ENCODE results near the gene SLC35F3. TPM values are rescaled to one million over a fixed set of nuclear protein-coding genes. Genes with fewer than 3 reads are reported as not detected.

SLC35F3 gene
- total and polyA plus RNA-seq, 9 donors: 0.21 to 0.64 (median 0.31) TPM

DNA sequence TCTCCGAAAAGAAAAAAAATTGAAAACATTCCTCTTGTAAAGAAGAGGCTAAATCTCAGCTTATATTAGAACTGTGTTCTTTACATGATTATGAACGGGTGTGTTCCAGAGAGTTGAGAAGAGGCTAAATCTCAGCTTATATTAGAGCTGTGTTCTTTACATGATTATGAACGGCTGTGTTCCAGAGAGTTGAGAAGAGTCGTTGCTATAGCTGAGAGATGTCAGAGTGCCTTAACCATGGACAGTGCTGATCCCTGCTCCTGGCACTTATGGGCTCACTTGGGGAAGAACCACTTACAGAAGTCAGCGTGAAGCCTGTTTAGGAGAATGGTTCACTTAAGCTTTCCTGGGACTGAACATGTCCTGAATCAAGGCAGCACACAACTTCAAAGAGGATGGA is 35.0 kb downstream of the SLC35F3 start:
- Histone ChIP-seq H3K36me3 (ENCODE audit: control insufficient read depth, insufficient read depth, low read length) (no peaks in the 10 kb centered on the region), H3K27ac (ENCODE audit: low read length) (no peak overlapping the region), H3K4me3 (ENCODE audit: low read length) (no peak overlapping the region), H3K9me3 (replicated peaks; ENCODE audit: control insufficient read depth, low read depth, low read length) (no peaks in the 10 kb centered on the region), H3K27me3 (ENCODE audit: control insufficient read depth, insufficient read depth, low read length) (no peaks in the 10 kb centered on the region), H3K4me1 (ENCODE audit: control insufficient read depth, insufficient read depth, low read length) (no peaks in the 10 kb centered on the region)
- DNase-seq: peak; percentile 10
- 63% methylated on average over 3 of the region's 5 CpGs for WGBS (ENCODE audit: insufficient coverage)

DNA sequence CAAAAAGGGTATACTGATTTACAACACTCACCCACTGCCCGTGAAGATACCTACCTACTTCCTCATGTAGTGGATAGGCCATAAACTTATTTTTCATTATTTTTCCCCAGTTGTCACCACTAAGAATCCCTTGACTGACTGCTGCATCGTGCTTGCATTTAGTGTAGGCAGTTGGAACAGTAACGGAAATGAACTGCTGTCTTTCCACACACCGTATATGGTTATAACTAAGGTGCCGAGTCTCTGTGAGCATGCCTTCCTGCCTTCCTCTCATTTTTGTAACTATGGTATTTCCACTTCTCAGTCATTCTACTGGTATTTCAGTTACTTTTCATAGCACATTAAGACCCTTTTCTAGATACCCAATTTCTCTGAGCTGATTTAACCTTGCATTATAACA is 36.4 kb downstream of the SLC35F3 start:
- no peaks in the 10 kb centered on the region for H3K9me3 ChIP-seq (replicated peaks; ENCODE audit: control insufficient read depth, low read depth, low read length)
- DNase-seq: no peak
- 43% methylated on average over 2 of the region's 5 CpGs for WGBS (ENCODE audit: insufficient coverage)
- H3K4me1 ChIP-seq (ENCODE audit: control insufficient read depth, insufficient read depth, low read length): no peaks in the 10 kb centered on the region
- H3K4me3 ChIP-seq (ENCODE audit: low read length): no peak overlapping the region
- H3K27me3 ChIP-seq (ENCODE audit: control insufficient read depth, insufficient read depth, low read length): no peaks in the 10 kb centered on the region
- no peak overlapping the region for H3K27ac ChIP-seq (ENCODE audit: low read length)
- H3K36me3 ChIP-seq (ENCODE audit: control insufficient read depth, insufficient read depth, low read length): no peaks in the 10 kb centered on the region

DNA sequence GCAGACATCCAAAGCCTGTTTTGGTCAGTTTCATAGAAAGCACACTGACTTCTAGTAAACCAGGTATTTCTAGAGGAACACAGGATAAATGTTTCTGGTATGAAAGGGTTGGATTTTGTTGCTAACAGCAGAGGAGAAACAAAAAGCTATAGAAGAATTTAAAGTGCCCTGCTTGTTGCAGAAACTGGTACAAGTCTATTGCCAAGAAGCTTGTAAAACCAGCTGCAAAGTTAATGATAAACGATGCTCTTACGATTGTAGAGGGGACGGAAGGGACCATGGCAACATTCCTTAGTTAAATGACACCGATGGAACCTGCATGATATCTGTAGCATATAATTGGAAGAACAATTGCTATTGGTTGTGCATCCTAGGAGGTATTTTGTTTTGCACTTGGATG is 40.1 kb downstream of the SLC35F3 start:
- no peaks in the 10 kb centered on the region for H3K4me1 ChIP-seq (ENCODE audit: control insufficient read depth, insufficient read depth, low read length)
- no peak overlapping the region for H3K4me3 ChIP-seq (ENCODE audit: low read length)
- 65% methylated on average over 4 of the region's 4 CpGs for WGBS (ENCODE audit: insufficient coverage)
- H3K27me3 ChIP-seq (ENCODE audit: control insufficient read depth, insufficient read depth, low read length): no peaks in the 10 kb centered on the region
- no peaks in the 10 kb centered on the region for H3K9me3 ChIP-seq (replicated peaks; ENCODE audit: control insufficient read depth, low read depth, low read length)
- H3K36me3 ChIP-seq (ENCODE audit: control insufficient read depth, insufficient read depth, low read length): no peaks in the 10 kb centered on the region
- no peak for DNase-seq
- H3K27ac ChIP-seq (ENCODE audit: low read length): no peak overlapping the region

DNA sequence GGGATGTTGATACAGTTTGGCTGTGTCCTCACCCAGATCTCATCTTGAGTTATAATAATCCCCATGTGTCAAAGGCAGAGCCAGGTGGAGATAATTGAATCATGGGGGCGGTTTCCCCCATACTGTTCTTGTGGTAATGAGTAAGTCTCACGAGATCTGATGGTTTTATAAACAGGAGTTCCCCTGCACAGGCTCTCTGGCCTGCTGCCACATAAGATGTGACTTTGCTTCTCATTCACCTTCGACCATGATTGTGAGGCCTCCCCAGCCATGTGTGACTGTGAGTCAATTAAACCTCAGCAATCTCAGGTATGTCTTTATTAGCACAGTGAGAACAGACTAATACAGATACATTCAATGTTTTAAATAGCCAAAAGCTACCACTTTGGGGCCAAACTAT is 41.1 kb downstream of the SLC35F3 start:
- 33% methylated on average over 3 of the region's 3 CpGs for WGBS (ENCODE audit: insufficient coverage)
- H3K4me1 ChIP-seq (ENCODE audit: control insufficient read depth, insufficient read depth, low read length): no peaks in the 10 kb centered on the region
- DNase-seq: no peak
- no peaks in the 10 kb centered on the region for H3K27me3 ChIP-seq (ENCODE audit: control insufficient read depth, insufficient read depth, low read length)
- H3K9me3 ChIP-seq (replicated peaks; ENCODE audit: control insufficient read depth, low read depth, low read length): no peaks in the 10 kb centered on the region
- H3K36me3 ChIP-seq (ENCODE audit: control insufficient read depth, insufficient read depth, low read length): no peaks in the 10 kb centered on the region
- H3K4me3 ChIP-seq (ENCODE audit: low read length): no peak overlapping the region
- H3K27ac ChIP-seq (ENCODE audit: low read length): no peak overlapping the region

DNA sequence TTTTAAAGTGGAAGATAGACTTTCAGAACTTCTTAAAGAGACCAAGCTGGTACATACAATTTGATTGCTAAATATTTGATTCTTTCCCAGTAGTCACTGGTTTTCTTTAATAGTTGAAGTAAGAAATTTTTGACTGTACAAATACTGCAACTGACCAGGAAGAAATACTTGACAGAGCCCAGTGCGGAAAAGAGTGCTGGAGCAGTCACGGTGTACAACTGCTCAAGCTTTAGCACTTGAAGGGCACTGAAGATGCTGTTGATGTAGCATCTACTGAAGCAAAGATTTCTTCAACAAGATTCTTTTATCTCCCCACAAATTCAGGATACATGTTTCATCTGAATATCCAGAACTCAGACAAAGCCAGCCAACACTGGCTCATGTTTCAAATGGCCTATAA is 41.5 kb downstream of the SLC35F3 start:
- Histone ChIP-seq H3K4me3 (ENCODE audit: low read length) (no peak overlapping the region), H3K27ac (ENCODE audit: low read length) (no peak overlapping the region), H3K4me1 (ENCODE audit: control insufficient read depth, insufficient read depth, low read length) (no peaks in the 10 kb centered on the region), H3K36me3 (ENCODE audit: control insufficient read depth, insufficient read depth, low read length) (no peaks in the 10 kb centered on the region), H3K9me3 (replicated peaks; ENCODE audit: control insufficient read depth, low read depth, low read length) (no peaks in the 10 kb centered on the region), H3K27me3 (ENCODE audit: control insufficient read depth, insufficient read depth, low read length) (no peaks in the 10 kb centered on the region)
- no CpG with 5 or more reads among the region's 2 CpGs for WGBS (ENCODE audit: insufficient coverage)
- DNase-seq: no peak

DNA sequence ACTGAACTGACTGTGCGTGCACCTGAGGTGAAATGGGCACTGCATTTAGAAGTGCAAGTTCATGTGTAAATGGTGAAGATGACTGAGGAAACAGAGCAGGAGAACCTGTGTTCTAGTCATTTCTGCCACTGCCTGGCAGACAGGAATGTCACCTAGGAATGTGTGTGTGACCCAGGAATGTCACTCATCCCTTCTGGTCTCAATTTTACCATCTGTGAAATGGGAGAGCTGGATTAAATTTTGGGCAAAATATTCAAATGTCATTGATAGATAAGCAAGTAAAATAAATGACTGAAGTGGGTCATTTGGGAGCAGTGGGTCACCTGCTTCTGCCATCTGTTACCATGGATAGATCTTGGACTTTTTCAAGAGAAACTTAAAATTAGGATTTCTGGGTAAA is 42.2 kb downstream of the SLC35F3 start:
- 100% methylated on average over 1 of the region's 1 CpG for WGBS (ENCODE audit: insufficient coverage)
- Histone ChIP-seq H3K27ac (ENCODE audit: low read length) (no peak overlapping the region), H3K27me3 (ENCODE audit: control insufficient read depth, insufficient read depth, low read length) (no peaks in the 10 kb centered on the region), H3K4me3 (ENCODE audit: low read length) (no peak overlapping the region), H3K36me3 (ENCODE audit: control insufficient read depth, insufficient read depth, low read length) (no peaks in the 10 kb centered on the region), H3K4me1 (ENCODE audit: control insufficient read depth, insufficient read depth, low read length) (no peaks in the 10 kb centered on the region), H3K9me3 (replicated peaks; ENCODE audit: control insufficient read depth, low read depth, low read length) (peaks cover 3% of the 10 kb centered on the region)
- no peak for DNase-seq

DNA sequence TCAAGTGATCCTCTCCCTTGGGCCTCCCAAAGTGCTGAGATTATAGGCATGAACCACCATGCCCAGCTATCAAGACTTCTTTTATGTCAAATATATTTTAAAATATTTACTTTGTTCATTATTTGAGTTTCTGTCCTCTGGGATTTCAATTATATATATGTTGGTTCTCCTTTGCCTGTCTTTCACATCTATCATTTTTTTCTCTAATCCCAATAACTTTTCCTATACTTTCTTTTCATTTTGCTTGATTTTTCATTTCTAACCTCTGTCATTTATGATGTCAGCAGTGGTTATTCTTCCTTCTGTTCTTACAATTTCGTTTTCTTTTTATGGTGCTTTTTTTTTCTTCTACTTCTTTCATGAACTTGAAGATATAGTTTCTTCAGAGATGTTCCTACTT is 47.3 kb downstream of the SLC35F3 start:
- Histone ChIP-seq H3K4me1 (ENCODE audit: control insufficient read depth, insufficient read depth, low read length) (no peaks in the 10 kb centered on the region), H3K36me3 (ENCODE audit: control insufficient read depth, insufficient read depth, low read length) (no peaks in the 10 kb centered on the region), H3K27me3 (ENCODE audit: control insufficient read depth, insufficient read depth, low read length) (no peaks in the 10 kb centered on the region), H3K9me3 (replicated peaks; ENCODE audit: control insufficient read depth, low read depth, low read length) (peaks cover 11% of the 10 kb centered on the region), H3K27ac (ENCODE audit: low read length) (no peak overlapping the region), H3K4me3 (ENCODE audit: low read length) (no peak overlapping the region)
- WGBS (ENCODE audit: insufficient coverage): no CpG with 5 or more reads among the region's 1 CpG
- DNase-seq: no peak

DNA sequence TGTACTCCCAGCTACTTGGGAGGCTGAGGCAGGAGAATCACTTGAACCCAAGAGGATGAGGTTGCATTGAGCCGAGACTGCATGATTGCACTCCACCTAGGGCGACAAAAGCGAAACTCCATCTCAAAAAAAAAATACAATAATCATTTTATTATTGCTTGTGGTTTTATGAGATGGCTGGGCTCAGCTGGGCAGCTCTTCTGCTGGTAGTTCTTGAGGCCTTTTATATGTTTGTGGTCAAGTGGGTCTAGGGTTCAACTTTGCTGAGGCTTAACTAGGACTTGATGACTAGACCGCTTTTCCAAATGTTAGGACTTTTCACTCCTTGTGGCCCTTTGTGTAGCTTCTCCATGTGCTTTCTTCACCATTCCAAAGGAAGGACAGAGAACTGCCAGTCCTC is 53.2 kb downstream of the SLC35F3 start:
- Histone ChIP-seq H3K9me3 (replicated peaks; ENCODE audit: control insufficient read depth, low read depth, low read length) (peaks cover 7% of the 10 kb centered on the region), H3K4me1 (ENCODE audit: control insufficient read depth, insufficient read depth, low read length) (peaks cover 13% of the 10 kb centered on the region), H3K27ac (ENCODE audit: low read length) (no peak overlapping the region), H3K4me3 (ENCODE audit: low read length) (no peak overlapping the region), H3K36me3 (ENCODE audit: control insufficient read depth, insufficient read depth, low read length) (no peaks in the 10 kb centered on the region), H3K27me3 (ENCODE audit: control insufficient read depth, insufficient read depth, low read length) (no peaks in the 10 kb centered on the region)
- WGBS (ENCODE audit: insufficient coverage): no CpG with 5 or more reads among the region's 4 CpGs
- DNase-seq: no peak

DNA sequence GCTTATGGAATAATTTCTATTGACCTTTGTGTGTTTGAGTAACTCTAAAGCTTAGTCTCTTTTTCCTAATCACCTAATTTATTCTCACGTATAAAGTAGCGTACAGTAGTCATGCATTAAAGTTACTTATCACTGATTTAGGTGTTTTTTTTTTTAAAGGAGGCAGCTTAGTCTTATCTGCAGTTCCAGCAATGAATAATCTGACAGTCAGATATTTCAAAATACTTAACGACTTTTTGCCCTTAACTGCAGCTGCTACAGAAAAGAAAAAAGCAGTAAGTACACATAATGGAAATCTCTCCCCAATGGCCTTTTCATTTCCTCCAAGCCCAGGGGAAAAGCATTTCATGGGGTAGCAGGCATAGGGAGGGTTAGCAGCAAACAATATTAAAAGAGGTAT is 54.6 kb downstream of the SLC35F3 start:
- no peak for DNase-seq
- H3K27ac ChIP-seq (ENCODE audit: low read length): no peak overlapping the region
- no peaks in the 10 kb centered on the region for H3K36me3 ChIP-seq (ENCODE audit: control insufficient read depth, insufficient read depth, low read length)
- H3K27me3 ChIP-seq (ENCODE audit: control insufficient read depth, insufficient read depth, low read length): no peaks in the 10 kb centered on the region
- peaks cover 5% of the 10 kb centered on the region for H3K9me3 ChIP-seq (replicated peaks; ENCODE audit: control insufficient read depth, low read depth, low read length)
- WGBS (ENCODE audit: insufficient coverage): no CpG with 5 or more reads among the region's 3 CpGs
- peaks cover 13% of the 10 kb centered on the region for H3K4me1 ChIP-seq (ENCODE audit: control insufficient read depth, insufficient read depth, low read length)
- no peak overlapping the region for H3K4me3 ChIP-seq (ENCODE audit: low read length)

DNA sequence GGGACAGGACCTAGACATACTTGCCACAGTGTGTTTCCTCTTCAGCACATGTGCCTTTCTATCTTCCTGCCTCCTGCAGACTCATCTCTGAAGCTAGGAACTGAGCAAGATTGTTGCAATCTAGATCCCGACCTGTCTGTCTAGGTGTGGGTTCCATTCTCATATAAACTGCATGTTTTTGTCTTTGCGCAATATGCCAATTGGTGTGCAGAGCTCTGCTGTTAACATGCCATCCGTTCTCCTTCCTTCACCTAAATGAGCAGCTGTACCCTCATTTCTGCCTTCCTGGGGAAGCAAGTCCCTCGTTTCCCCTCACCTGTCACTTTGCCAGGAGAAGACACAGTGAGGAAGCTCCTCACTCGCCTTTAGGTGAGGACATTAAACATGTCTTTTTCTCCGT is 55.5 kb downstream of the SLC35F3 start:
- no peak overlapping the region for H3K4me3 ChIP-seq (ENCODE audit: low read length)
- DNase-seq: no peak
- H3K4me1 ChIP-seq (ENCODE audit: control insufficient read depth, insufficient read depth, low read length): peaks cover 13% of the 10 kb centered on the region
- WGBS (ENCODE audit: insufficient coverage): 76% methylated on average over 4 of the region's 6 CpGs
- H3K36me3 ChIP-seq (ENCODE audit: control insufficient read depth, insufficient read depth, low read length): no peaks in the 10 kb centered on the region
- peaks cover 6% of the 10 kb centered on the region for H3K9me3 ChIP-seq (replicated peaks; ENCODE audit: control insufficient read depth, low read depth, low read length)
- no peak overlapping the region for H3K27ac ChIP-seq (ENCODE audit: low read length)
- no peaks in the 10 kb centered on the region for H3K27me3 ChIP-seq (ENCODE audit: control insufficient read depth, insufficient read depth, low read length)

DNA sequence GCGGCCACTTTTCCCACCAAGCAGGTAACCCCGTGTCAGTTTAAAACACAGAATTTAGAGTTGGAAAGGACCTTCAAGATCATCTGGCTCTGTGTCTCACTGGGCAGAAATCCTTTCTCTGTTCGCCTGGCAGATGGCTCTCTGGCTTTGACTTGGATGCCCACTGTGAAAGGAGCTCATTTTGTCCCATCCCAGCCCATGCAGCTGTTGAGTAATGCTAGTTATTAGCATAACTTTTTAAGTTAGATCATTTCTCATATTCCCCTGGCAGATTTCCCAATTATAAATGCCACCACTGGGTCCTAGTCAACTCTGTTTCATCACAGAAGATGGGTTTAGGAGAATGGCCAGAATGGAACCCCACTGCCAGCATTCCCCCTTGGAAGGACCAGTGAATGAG is 55.9 kb downstream of the SLC35F3 start:
- Histone ChIP-seq H3K27ac (ENCODE audit: low read length) (no peak overlapping the region), H3K27me3 (ENCODE audit: control insufficient read depth, insufficient read depth, low read length) (no peaks in the 10 kb centered on the region), H3K4me3 (ENCODE audit: low read length) (no peak overlapping the region), H3K4me1 (ENCODE audit: control insufficient read depth, insufficient read depth, low read length) (peaks cover 13% of the 10 kb centered on the region), H3K9me3 (replicated peaks; ENCODE audit: control insufficient read depth, low read depth, low read length) (peaks cover 10% of the 10 kb centered on the region), H3K36me3 (ENCODE audit: control insufficient read depth, insufficient read depth, low read length) (no peaks in the 10 kb centered on the region)
- 66% methylated on average over 3 of the region's 3 CpGs for WGBS (ENCODE audit: insufficient coverage)
- DNase-seq: peak; percentile 80

All from muscle of leg (tissue), 11 donors.